Naive thymus-derived CD4-positive, alpha-beta T cell (primary cell): ENCODE data around the gene VAV2. TPM values are rescaled to one million over a fixed set of nuclear protein-coding genes. Genes with fewer than 3 reads are reported as not detected.
A peak's percentile ranks its signal among the peaks of the same experiment; 100 is the strongest.

ENCODE experiments used
- ATAC-seq: fragments of 150-1000 bp; cut with Tn5 transposase; 2 replicates; pipeline ENCODE4 v1.10.0; 2021; ENCODE audit warnings: mild to moderate bottlenecking, moderate library complexity
- CTCF ChIA-PET: fragments of 350-600 bp; sonication (Branson Sonifier 250); formaldehyde crosslinking; loops from one replicate; lab custom pipeline; 2021; ENCODE audit warnings: antibody characterized with exemption; lab: Charles Lee
- POLR2A ChIA-PET: fragments of 350-600 bp; sonication (Branson Sonifier 250); formaldehyde crosslinking; loops from one replicate; lab custom pipeline; 2021; ENCODE audit warnings: antibody characterized with exemption, inconsistent platforms; lab: Charles Lee
- DNase-seq, 9 donors: peaks; one replicate each; pipeline versions ENCODE4 v3.0.0 to v3.0.0-alpha.2; 2020 to 2022; ENCODE audit warnings: mixed read lengths in 1 of 9
- H3K27ac ChIP-seq: one replicate; pipeline ENCODE4 v1.7.0; 2013; ENCODE audit warnings: mild to moderate bottlenecking, low read depth, low read length, moderate library complexity
- H3K27me3 ChIP-seq, 2 donors: one replicate each; pipeline ENCODE4 v1.7.0; 2013; ENCODE audit warnings: low read length in 2 of 2, mild to moderate bottlenecking in 2 of 2, moderate library complexity in 2 of 2; ENCODE audit not compliant: control insufficient read depth in 2 of 2, insufficient read depth in 2 of 2
- H3K36me3 ChIP-seq, 3 experiments: 1 replicate in 2 of 3; 2 replicates in 1 of 3; pipeline ENCODE4 v1.7.0; 2013; ENCODE audit warnings: low read length in 3 of 3, mild to moderate bottlenecking in 3 of 3, moderate library complexity in 1 of 3; ENCODE audit not compliant: insufficient read depth in 3 of 3, control insufficient read depth in 2 of 3
- H3K4me1 ChIP-seq, 2 donors: one replicate each; pipeline ENCODE4 v1.7.0; 2013; ENCODE audit warnings: low read length in 2 of 2, mild to moderate bottlenecking in 2 of 2, moderate library complexity in 1 of 2; ENCODE audit not compliant: control insufficient read depth in 2 of 2, insufficient read depth in 2 of 2
- H3K4me3 ChIP-seq: 2 replicates; pipeline ENCODE4 v1.7.0; 2013; ENCODE audit warnings: mild to moderate bottlenecking, low read length
- H3K9me3 ChIP-seq, 3 experiments: 1 replicate in 2 of 3; 2 replicates in 1 of 3; pipeline ENCODE4 v1.7.0; 2013; ENCODE audit warnings: low read length in 3 of 3; ENCODE audit not compliant: control insufficient read depth in 2 of 3
- H3K27ac Mint-ChIP-seq, 9 donors: one replicate each; pipeline ENCODE4 v1.8.0; 2020 to 2022; ENCODE audit warnings: mixed read lengths in 9 of 9, mild to moderate bottlenecking in 8 of 9, moderate library complexity in 5 of 9, inconsistent platforms in 2 of 9
- H3K27me3 Mint-ChIP-seq, 5 donors: one replicate each; pipeline ENCODE4 v1.8.0; 2021 to 2022; ENCODE audit warnings: mixed read lengths in 5 of 5, mild to moderate bottlenecking in 1 of 5
- H3K36me3 Mint-ChIP-seq, 5 donors: one replicate each; pipeline ENCODE4 v1.8.0; 2020 to 2022; ENCODE audit warnings: mixed read lengths in 5 of 5, mild to moderate bottlenecking in 3 of 5, inconsistent platforms in 1 of 5
- H3K4me1 Mint-ChIP-seq, 7 donors: one replicate each; pipeline ENCODE4 v1.8.0; 2020 to 2022; ENCODE audit warnings: mixed read lengths in 7 of 7, mild to moderate bottlenecking in 3 of 7, inconsistent platforms in 1 of 7
- H3K4me3 Mint-ChIP-seq, 10 donors: one replicate each; pipeline ENCODE4 v1.8.0; 2020 to 2022; ENCODE audit warnings: mild to moderate bottlenecking in 10 of 10, mixed read lengths in 10 of 10, moderate library complexity in 6 of 10, inconsistent platforms in 2 of 10
- H3K9me3 Mint-ChIP-seq, 11 donors: one replicate each; pipeline ENCODE4 v1.8.0; 2020 to 2022; ENCODE audit warnings: mixed read lengths in 11 of 11, mild to moderate bottlenecking in 4 of 11, inconsistent platforms in 1 of 11, moderate library complexity in 1 of 11
- intact Hi-C, 2 donors: fragments of 100-400 bp; cut with micrococcal nuclease; formaldehyde crosslinking; loops; one replicate each; pipeline ENCODE4 v1.15.1; 2023
- polyA plus RNA-seq, 2 donors: library from polyadenylated mRNA; unstranded; fragments of 300-500 nt; fragmentation: Illumina TruSeq; gene quantifications; one replicate each; pipeline ENCODE4 v1.2.3, GENCODE V29; 2021
- total RNA-seq, 6 experiments: library from RNA in 5 of 6; stranded (reverse) in 5 of 6; gene quantifications; 1 replicate in 5 of 6; 2 replicates in 1 of 6; pipeline ENCODE4 v1.2.3 and lab custom pipeline; 2021 to 2026

Gene VAV2
- total and polyA plus RNA-seq, 7 experiments from 2014 or later = 0.18 to 14.4 (median 1.9) TPM

DNA sequence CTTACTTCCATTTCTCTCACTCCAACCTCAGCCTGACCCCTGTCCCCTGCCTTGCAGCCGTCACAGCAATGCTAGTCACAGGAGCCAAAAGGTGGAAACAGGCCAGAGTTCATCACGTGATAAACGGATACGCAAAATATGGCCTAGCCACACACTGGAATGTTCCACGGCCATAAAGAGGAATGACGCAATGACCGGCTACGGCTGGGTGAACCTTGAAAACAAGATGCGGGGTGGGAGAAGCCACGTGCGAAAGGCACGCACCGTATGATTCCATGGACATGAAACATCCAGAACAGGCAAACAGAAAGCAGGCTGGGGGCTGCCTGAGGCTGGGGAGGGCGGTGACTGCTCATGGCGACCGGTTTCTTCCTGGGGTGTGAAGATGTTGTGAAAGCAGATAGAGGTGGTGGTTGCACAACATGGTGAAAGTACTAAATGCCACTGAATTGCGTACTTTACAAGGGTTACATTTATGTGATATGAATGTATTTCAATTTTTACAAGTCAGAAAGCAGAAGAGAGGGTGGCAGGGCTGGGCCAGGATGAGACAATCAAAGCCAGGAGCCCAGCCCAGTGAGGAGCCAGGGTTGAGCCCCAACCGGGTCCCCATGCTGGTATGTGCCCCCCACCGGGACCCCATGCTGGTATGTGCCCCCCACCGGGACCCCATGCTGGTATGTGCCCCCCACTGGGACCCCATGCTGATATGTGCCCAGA is 136.2 kb downstream of the VAV2 start:
- intact Hi-C loops = no loop called here

DNA sequence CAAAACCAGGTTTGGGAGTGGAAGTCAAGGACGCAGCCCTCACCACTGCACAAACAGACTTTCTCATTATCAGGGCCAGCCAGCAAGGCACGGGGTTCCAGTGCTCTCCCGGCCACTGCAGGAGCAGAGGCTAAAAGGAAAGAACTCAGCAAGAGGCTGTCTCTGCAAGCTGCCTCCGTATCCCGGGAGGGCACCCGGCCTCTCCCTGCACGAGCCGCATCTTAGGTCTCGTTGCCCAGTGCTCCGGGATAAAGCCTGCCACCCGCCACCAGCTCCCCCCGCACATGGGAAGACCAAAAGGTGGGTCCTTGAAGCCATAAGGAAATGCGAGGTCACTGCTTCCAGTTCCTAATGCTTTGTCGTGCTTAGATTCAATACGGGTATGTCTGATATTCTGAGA is 136.8 kb downstream of the VAV2 start:
- DNase-seq (no peak), ATAC-seq (no peak)
- Mint-ChIP-seq H3K36me3 (no peaks in the 10 kb centered on the region), H3K27me3 (no peaks in the 10 kb centered on the region), H3K9me3 (no peaks in the 10 kb centered on the region), H3K4me1 (peaks cover 0 to 8% (median 0%) of the 10 kb centered on the region in 7 donors), H3K4me3 (no peak overlapping the region), H3K27ac (no peak overlapping the region)
- H3K4me1 ChIP-seq = no peaks in the 10 kb centered on the region
- H3K9me3 ChIP-seq = no peaks in the 10 kb centered on the region
- H3K27me3 ChIP-seq = no peaks in the 10 kb centered on the region
- POLR2A ChIA-PET = no interaction called here
- H3K36me3 ChIP-seq = no peaks in the 10 kb centered on the region
- CTCF ChIA-PET = no interaction called here
- intact Hi-C loops = no loop called here
- H3K4me3 ChIP-seq = no peak overlapping the region
- H3K27ac ChIP-seq = no peak overlapping the region

More for the DNA sequence above, 136.2 kb downstream of the VAV2 start:
- Mint-ChIP-seq H3K4me1 (peaks cover 0 to 8% (median 0%) of the 10 kb centered on the region in 7 donors), H3K36me3 (no peaks in the 10 kb centered on the region), H3K9me3 (no peaks in the 10 kb centered on the region), H3K4me3 (no peak overlapping the region), H3K27ac (peak overlapping the region in 1 of 9 donors; percentile 53), H3K27me3 (no peaks in the 10 kb centered on the region)
- Histone ChIP-seq H3K4me1 (no peaks in the 10 kb centered on the region), H3K9me3 (no peaks in the 10 kb centered on the region), H3K27ac (no peak overlapping the region), H3K4me3 (no peak overlapping the region), H3K36me3 (no peaks in the 10 kb centered on the region), H3K27me3 (no peaks in the 10 kb centered on the region)
- POLR2A ChIA-PET = no interaction called here
- CTCF ChIA-PET = no interaction called here
- ATAC-seq (peak; percentile 82), DNase-seq (peak in 1 of 9 donors; percentile 23)

DNA sequence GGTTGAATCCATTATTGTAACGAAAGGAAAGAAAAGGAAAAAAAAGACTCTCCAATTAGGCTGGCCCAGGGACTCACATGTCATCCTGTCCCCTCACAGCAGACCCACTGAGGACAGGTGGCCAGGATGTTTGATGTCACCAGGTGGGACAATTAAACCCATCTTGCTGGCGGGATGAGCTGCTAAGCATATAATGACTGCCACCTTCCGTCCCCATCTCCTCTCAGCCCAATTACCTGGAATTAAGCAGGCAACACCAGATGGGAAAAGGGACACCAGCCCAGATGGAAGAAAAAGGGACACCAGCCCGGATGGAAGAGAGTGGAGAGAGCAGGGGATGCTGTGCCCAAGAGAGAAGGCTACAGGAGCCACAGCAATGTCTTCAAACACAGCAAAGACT is 137.4 kb downstream of the VAV2 start:
- H3K27ac ChIP-seq = no peak overlapping the region
- ATAC-seq (no peak), DNase-seq (no peak)
- no peaks in the 10 kb centered on the region for H3K4me1 ChIP-seq
- ChIA-PET CTCF (no interaction called here), POLR2A (no interaction called here)
- intact Hi-C loops = no loop called here
- Mint-ChIP-seq H3K27ac (no peak overlapping the region), H3K4me1 (peaks cover 0 to 8% (median 0%) of the 10 kb centered on the region in 7 donors), H3K4me3 (no peak overlapping the region), H3K9me3 (no peaks in the 10 kb centered on the region), H3K27me3 (no peaks in the 10 kb centered on the region), H3K36me3 (no peaks in the 10 kb centered on the region)
- no peaks in the 10 kb centered on the region for H3K9me3 ChIP-seq
- no peaks in the 10 kb centered on the region for H3K36me3 ChIP-seq
- H3K27me3 ChIP-seq = no peaks in the 10 kb centered on the region
- no peak overlapping the region for H3K4me3 ChIP-seq

DNA sequence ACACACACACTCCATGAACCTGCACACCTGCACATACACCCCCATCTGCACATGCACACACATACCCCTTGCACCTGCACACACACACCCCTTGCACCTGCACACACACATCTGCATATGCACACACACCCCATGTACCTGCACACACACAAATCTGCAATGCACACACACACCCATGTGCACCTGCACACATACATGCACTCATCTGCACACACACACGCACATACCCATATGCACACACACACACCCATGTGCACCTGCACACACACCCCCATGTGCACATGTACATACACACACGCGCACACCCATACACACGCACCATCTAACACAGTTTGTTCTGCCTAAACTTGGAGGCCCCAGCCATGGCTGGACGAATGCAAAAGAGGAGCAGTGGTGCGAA is 138.1 kb downstream of the VAV2 start:
- H3K36me3 ChIP-seq = no peaks in the 10 kb centered on the region
- Mint-ChIP-seq H3K27me3 (no peaks in the 10 kb centered on the region), H3K36me3 (no peaks in the 10 kb centered on the region), H3K4me3 (no peak overlapping the region), H3K4me1 (peaks cover 0 to 8% (median 0%) of the 10 kb centered on the region in 7 donors), H3K9me3 (no peaks in the 10 kb centered on the region), H3K27ac (no peak overlapping the region)
- POLR2A ChIA-PET = no interaction called here
- no peak overlapping the region for H3K27ac ChIP-seq
- H3K27me3 ChIP-seq = no peaks in the 10 kb centered on the region
- ATAC-seq (no peak), DNase-seq (no peak)
- no peaks in the 10 kb centered on the region for H3K9me3 ChIP-seq
- intact Hi-C loops = no loop called here
- CTCF ChIA-PET = no interaction called here
- no peaks in the 10 kb centered on the region for H3K4me1 ChIP-seq
- H3K4me3 ChIP-seq = no peak overlapping the region

DNA sequence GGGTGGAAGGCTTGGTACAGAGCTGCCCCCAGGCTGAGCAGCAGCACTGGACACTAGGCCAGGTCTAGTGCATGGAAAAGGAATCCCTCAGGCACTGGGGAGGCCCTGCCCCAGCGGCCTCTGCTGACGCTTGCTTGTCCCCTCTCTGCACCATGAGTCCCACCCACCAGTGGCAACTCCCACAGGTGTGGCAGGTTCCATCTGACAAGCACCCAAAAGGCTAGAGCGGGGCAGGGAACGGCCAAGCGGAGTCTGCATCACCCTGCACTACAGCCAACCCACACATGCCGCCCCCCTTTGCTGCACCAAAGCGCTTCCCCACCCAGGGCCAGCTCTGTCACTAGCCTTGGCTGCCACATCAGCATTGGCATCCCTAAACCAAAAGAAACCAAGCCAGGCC is 138.8 kb downstream of the VAV2 start:
- CTCF ChIA-PET = no interaction called here
- Mint-ChIP-seq H3K36me3 (no peaks in the 10 kb centered on the region), H3K9me3 (no peaks in the 10 kb centered on the region), H3K4me3 (no peak overlapping the region), H3K27me3 (no peaks in the 10 kb centered on the region), H3K4me1 (peaks cover 0 to 8% (median 0%) of the 10 kb centered on the region in 7 donors), H3K27ac (no peak overlapping the region)
- DNase-seq (no peak), ATAC-seq (no peak)
- H3K4me3 ChIP-seq = no peak overlapping the region
- H3K4me1 ChIP-seq = no peaks in the 10 kb centered on the region
- H3K36me3 ChIP-seq = no peaks in the 10 kb centered on the region
- intact Hi-C loops = no loop called here
- H3K9me3 ChIP-seq = no peaks in the 10 kb centered on the region
- POLR2A ChIA-PET = no interaction called here
- no peaks in the 10 kb centered on the region for H3K27me3 ChIP-seq
- H3K27ac ChIP-seq = no peak overlapping the region

DNA sequence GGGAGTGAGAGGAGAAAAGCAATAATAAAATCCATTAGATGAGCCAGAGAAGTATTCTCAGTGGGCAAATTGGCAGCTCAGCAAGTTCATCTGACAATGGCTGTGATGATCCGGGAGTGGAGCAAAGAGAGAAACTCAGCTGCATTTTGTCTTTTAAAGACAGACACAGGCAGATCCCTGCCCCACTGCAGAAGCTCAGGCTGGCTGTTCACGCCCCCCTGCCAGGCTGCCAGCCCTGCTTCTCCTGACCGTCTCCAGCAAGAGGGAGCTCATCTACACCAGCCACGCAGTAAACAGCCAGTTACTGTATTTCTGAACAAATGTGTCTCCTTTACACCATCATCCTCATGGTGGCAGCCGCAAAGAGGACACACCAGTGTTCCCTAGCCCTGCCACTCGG is 139.7 kb downstream of the VAV2 start:
- H3K4me3 ChIP-seq = no peak overlapping the region
- no peak overlapping the region for H3K27ac Mint-ChIP-seq
- H3K9me3 ChIP-seq = no peaks in the 10 kb centered on the region
- no peak for DNase-seq
- CTCF ChIA-PET = interaction anchor here (0.6 kb wide), 1 partner anchor 65 kb away, joined by 3 read pairs; no protein-coding TSS in a partner anchor
- no peak for ATAC-seq
- intact Hi-C loops = no loop called here
- no peaks in the 10 kb centered on the region for H3K36me3 ChIP-seq
- H3K4me1 Mint-ChIP-seq = peaks cover 0 to 8% (median 0%) of the 10 kb centered on the region in 7 donors
- no peaks in the 10 kb centered on the region for H3K9me3 Mint-ChIP-seq
- H3K36me3 Mint-ChIP-seq = no peaks in the 10 kb centered on the region
- H3K27ac ChIP-seq = no peak overlapping the region
- POLR2A ChIA-PET = no interaction called here
- no peaks in the 10 kb centered on the region for H3K27me3 Mint-ChIP-seq
- H3K27me3 ChIP-seq = no peaks in the 10 kb centered on the region
- no peaks in the 10 kb centered on the region for H3K4me1 ChIP-seq
- H3K4me3 Mint-ChIP-seq = no peak overlapping the region

DNA sequence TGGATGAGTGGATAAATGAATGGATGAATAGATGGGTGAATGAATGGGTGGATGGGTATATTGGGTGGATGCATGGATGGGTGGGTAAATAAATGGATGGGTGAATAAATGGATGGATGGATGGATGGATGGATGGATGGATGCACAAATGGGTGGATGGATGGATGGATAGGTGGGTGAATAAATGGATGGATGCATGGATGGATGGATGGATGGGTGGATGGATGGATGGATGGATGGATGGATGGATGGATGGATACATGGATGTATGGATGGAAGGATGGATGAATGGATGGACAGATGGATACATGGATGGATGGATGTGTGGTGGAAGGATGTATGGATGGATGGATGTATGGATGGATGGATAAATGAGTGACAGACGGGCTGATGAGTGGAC is 140.4 kb downstream of the VAV2 start:
- CTCF ChIA-PET = no interaction called here
- Mint-ChIP-seq H3K9me3 (no peaks in the 10 kb centered on the region), H3K27me3 (no peaks in the 10 kb centered on the region)

More for the DNA sequence above, 140.4 kb downstream of the VAV2 start:
- Histone ChIP-seq H3K4me3 (no peak overlapping the region), H3K4me1 (no peaks in the 10 kb centered on the region), H3K27ac (no peak overlapping the region), H3K9me3 (no peaks in the 10 kb centered on the region), H3K36me3 (no peaks in the 10 kb centered on the region), H3K27me3 (no peaks in the 10 kb centered on the region)
- peaks cover 0 to 8% (median 0%) of the 10 kb centered on the region in 7 donors for H3K4me1 Mint-ChIP-seq
- no peak overlapping the region for H3K27ac Mint-ChIP-seq
- H3K4me3 Mint-ChIP-seq = peak overlapping the region in 1 of 10 donors; percentile 43
- ATAC-seq = no peak
- H3K36me3 Mint-ChIP-seq = no peaks in the 10 kb centered on the region
- POLR2A ChIA-PET = no interaction called here
- no peak for DNase-seq
- intact Hi-C loops = no loop called here
